Measurements from ENCODE around the gene FECH. TPM values are rescaled to one million over a fixed set of nuclear protein-coding genes. Genes with fewer than 3 reads are reported as not detected.

The FECH gene
- total RNA-seq, 1 experiment from 2014 or later = 24.1 TPM

DNA sequence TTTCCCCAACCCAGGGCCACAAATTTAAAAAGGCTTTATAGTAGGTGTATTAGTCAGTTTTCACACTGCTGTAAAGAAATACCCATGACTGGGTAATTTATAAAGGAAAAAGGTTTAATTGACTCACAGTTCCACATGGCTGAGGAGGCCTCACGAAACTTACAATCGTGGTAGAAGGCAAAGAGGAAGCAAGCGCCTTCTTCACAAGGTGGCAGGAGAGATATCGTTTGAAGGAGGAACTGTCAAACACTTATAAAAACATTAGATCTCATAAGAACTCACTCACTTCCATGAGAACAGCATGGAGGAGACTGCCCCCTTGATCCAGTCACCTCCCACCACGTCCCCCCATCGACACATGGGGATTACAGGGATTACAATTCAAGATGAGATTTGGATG is 70.4 kb downstream of the FECH start:
- no CpG with 5 or more reads among the region's 6 CpGs for WGBS (ENCODE audit: extremely low coverage, insufficient read length, low lambda C conversion rate)
- H3K27ac Mint-ChIP-seq = no peak overlapping the region
- H3K36me3 Mint-ChIP-seq (ENCODE audit: insufficient read depth in 1 of 3, low read depth in 3 of 3) = no peaks in the 10 kb centered on the region
- H2AK5ac ChIP-seq (ENCODE audit: insufficient read length, low read length) = no peak overlapping the region
- H2BK15ac ChIP-seq (ENCODE audit: low read depth, low read length) = no peak overlapping the region
- H3K4me2 ChIP-seq (ENCODE audit: insufficient read depth, insufficient read length, low read length) = no peak overlapping the region
- no peak for DNase-seq
- H3K23ac ChIP-seq (ENCODE audit: insufficient read length, low read depth, low read length) = no peak overlapping the region
- H3K9me3 Mint-ChIP-seq = no peaks in the 10 kb centered on the region
- no peak overlapping the region for H3K14ac ChIP-seq (ENCODE audit: insufficient read depth, low read length)
- no peaks in the 10 kb centered on the region for H3K4me1 ChIP-seq (ENCODE audit: insufficient read depth, low read length)
- H3K23me2 ChIP-seq (ENCODE audit: insufficient read length, low read depth, low read length, poor library complexity, severe bottlenecking) = peaks cover 2% of the 10 kb centered on the region
- TF ChIP-seq, protein P1, sequence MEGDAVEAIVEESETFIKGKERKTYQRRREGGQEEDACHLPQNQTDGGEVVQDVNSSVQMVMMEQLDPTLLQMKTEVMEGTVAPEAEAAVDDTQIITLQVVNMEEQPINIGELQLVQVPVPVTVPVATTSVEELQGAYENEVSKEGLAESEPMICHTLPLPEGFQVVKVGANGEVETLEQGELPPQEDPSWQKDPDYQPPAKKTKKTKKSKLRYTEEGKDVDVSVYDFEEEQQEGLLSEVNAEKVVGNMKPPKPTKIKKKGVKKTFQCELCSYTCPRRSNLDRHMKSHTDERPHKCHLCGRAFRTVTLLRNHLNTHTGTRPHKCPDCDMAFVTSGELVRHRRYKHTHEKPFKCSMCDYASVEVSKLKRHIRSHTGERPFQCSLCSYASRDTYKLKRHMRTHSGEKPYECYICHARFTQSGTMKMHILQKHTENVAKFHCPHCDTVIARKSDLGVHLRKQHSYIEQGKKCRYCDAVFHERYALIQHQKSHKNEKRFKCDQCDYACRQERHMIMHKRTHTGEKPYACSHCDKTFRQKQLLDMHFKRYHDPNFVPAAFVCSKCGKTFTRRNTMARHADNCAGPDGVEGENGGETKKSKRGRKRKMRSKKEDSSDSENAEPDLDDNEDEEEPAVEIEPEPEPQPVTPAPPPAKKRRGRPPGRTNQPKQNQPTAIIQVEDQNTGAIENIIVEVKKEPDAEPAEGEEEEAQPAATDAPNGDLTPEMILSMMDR (conservative IDR thresholded peaks at IDR 0.05) = no peak
- no peak overlapping the region for H3K27ac ChIP-seq (ENCODE audit: insufficient read length, low read depth, low read length)
- H3K9ac ChIP-seq (ENCODE audit: extremely low read depth, insufficient read length, low read length) = no peak overlapping the region
- no peaks in the 10 kb centered on the region for H4K20me1 ChIP-seq (ENCODE audit: control insufficient read depth, insufficient read depth, insufficient read length)
- no peak overlapping the region for H2AFZ ChIP-seq (ENCODE audit: low read length)
- H3T11ph ChIP-seq (ENCODE audit: low read length) = no peak overlapping the region
- H3K18ac ChIP-seq (ENCODE audit: insufficient read length, low read depth, low read length) = no peak overlapping the region
- no peaks in the 10 kb centered on the region for H3K79me1 ChIP-seq (ENCODE audit: insufficient read depth, low read depth, low read length, poor library complexity, severe bottlenecking)
- H2BK5ac ChIP-seq (ENCODE audit: insufficient read length, low read length) = no peak overlapping the region
- no peak overlapping the region for H2BK120ac ChIP-seq (ENCODE audit: low read depth, low read length, poor library complexity, severe bottlenecking)
- H3K27me3 ChIP-seq (ENCODE audit: insufficient read depth, low read length) = no peaks in the 10 kb centered on the region
- no peak overlapping the region for H4K91ac ChIP-seq (ENCODE audit: insufficient read length, low read depth, low read length)
- H3K56ac ChIP-seq (ENCODE audit: insufficient read length, low read depth, low read length) = no peak overlapping the region
- H3K4ac ChIP-seq (ENCODE audit: low read depth, low read length) = no peak overlapping the region
- H4K8ac ChIP-seq (replicated peaks; ENCODE audit: insufficient read length, low read depth, low read length) = no peak overlapping the region
- H4K5ac ChIP-seq (ENCODE audit: insufficient read length, low read depth, low read length) = no peak overlapping the region
- no peaks in the 10 kb centered on the region; the same call in 1 of the 2 replicates for H3K27me3 Mint-ChIP-seq (ENCODE audit: low read depth)
- H2BK12ac ChIP-seq (ENCODE audit: insufficient read length, low read depth, low read length) = no peak overlapping the region
- H3K4me3 Mint-ChIP-seq = no peak overlapping the region
- no peaks in the 10 kb centered on the region for H3K4me1 Mint-ChIP-seq
- no peaks in the 10 kb centered on the region for H3K9me3 ChIP-seq (ENCODE audit: control insufficient read depth, low read depth, low read length)
- H3K79me2 ChIP-seq (ENCODE audit: insufficient read depth, low read length) = no peaks in the 10 kb centered on the region
- H2BK20ac ChIP-seq (ENCODE audit: low read depth, low read length, poor library complexity, severe bottlenecking) = no peak overlapping the region

Measured in H9 (cell line).